Omental fat pad (tissue), 4 donors: ENCODE data around the gene TPCN2. TPM values are rescaled to one million over a fixed set of nuclear protein-coding genes. Genes with fewer than 3 reads are reported as not detected.
"Not testable (repeated sequence)": the region's sequence is repeated elsewhere in the genome, so short reads cannot be mapped to it uniquely, and the experiment has no call there.

Source experiments
- ATAC-seq: fragments of 150-250 bp; one replicate; pipeline ENCODE4 v1.9.1; 2016; ENCODE audit warnings: mild to moderate bottlenecking, moderate library complexity; ENCODE audit not compliant: low FRiP score
- DNase-seq: peaks from one replicate; pipeline ENCODE4 v3.0.0-alpha.2; 2019; ENCODE audit warnings: low spot score
- total RNA-seq, 4 donors: library from RNA; depleted of rRNA; stranded (reverse); fragments of >200 nt; gene quantifications; one replicate each; pipeline ENCODE4 v1.1.0, GENCODE V29; 2016
- TF ChIP-seq, protein P1 (sequence below), 3 donors: fragments of 450-650 bp; IDR thresholded peaks; one replicate each; pipeline ENCODE4 v1.5.1; 2016 to 2017; ENCODE audit warnings: antibody characterized with exemption in 3 of 3, mild to moderate bottlenecking in 3 of 3, moderate library complexity in 2 of 3

Gene TPCN2
- total RNA-seq, 4 donors from 2014 or later: 11.8 to 23.3 (median 15.4) TPM

DNA sequence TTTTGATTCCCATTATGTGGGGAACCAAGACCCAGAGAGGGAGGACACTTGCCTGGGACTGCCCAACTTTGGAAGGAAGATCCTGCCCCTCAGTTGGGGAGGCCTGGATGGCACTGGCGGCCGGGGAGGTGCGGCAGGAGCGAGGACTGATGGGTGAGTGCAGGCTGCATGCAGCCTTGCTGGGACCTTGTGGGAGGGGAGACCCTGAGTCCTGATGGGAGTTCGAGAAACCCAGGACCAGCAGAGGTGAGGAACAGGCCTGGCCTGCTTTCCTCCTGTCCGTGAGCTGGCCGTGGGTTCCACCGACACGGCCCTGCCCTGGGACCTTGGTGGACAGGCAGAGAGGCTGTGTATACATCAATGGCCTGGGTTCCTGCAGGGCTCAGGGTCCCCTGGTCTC lies 87.7 kb downstream of the TPCN2 start:
- ATAC-seq (no peak), DNase-seq (no peak)
- TF ChIP-seq, protein P1, sequence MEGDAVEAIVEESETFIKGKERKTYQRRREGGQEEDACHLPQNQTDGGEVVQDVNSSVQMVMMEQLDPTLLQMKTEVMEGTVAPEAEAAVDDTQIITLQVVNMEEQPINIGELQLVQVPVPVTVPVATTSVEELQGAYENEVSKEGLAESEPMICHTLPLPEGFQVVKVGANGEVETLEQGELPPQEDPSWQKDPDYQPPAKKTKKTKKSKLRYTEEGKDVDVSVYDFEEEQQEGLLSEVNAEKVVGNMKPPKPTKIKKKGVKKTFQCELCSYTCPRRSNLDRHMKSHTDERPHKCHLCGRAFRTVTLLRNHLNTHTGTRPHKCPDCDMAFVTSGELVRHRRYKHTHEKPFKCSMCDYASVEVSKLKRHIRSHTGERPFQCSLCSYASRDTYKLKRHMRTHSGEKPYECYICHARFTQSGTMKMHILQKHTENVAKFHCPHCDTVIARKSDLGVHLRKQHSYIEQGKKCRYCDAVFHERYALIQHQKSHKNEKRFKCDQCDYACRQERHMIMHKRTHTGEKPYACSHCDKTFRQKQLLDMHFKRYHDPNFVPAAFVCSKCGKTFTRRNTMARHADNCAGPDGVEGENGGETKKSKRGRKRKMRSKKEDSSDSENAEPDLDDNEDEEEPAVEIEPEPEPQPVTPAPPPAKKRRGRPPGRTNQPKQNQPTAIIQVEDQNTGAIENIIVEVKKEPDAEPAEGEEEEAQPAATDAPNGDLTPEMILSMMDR (IDR thresholded peaks at IDR 0.05): no peak

DNA sequence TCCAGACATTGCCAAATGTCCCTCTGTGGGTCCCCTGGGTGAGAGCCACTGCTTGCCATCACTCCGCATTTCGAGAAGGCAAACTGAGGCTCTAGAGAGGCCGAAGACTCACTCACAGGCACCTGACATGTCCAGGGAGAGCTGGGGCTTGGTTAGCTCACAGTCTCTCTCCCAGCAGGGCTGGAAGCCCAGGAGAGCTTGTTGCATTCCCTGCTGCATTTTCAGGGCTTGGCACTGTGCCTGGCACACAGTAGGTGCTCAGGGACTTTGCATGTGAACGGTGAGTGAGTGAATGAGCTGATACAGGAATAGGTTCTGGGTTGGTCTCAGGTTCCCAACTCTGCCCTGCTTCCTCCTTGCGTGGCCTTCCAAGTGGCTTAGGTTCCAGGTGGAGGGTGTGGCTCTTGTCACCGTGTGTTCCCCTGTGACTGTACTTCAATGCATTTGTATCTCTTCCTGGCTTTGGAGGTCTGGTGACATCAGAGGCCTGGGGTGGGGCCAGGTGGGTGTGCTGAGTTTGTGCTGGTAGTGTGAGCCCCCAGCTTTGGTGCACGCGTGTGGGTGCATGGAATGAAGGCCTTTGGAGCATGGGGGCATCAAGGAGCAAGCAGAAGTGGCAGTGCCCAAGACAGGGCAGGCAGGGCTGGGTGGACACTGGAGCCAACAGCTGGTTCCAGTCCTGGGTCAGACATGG lies 88.6 kb downstream of the TPCN2 start:
- TF ChIP-seq, protein P1 (IDR thresholded peaks at IDR 0.05): no peak
- ATAC-seq (no peak), DNase-seq (no peak)

DNA sequence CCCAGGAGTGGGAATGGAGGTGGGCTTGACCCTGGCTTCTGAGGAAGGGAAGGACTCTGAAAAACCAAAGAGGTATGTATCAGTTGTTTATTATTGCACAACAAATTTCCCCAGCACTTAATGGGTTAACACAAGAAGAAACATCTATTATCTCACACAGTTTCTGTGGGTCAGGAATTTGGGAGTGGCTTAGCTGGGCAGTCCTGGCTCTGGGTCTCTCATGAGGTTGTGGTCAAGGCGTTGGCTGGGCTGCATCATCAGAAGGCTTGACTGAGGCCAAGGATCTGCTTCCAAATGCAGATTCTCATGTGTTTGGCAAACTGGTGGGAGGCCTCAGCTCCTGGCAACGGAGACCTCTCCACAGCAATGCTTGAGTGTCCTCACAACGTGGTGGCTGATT lies 89.5 kb downstream of the TPCN2 start:
- no peak for DNase-seq
- no peak for ATAC-seq
- TF ChIP-seq, protein P1 (IDR thresholded peaks at IDR 0.05): no peak

DNA sequence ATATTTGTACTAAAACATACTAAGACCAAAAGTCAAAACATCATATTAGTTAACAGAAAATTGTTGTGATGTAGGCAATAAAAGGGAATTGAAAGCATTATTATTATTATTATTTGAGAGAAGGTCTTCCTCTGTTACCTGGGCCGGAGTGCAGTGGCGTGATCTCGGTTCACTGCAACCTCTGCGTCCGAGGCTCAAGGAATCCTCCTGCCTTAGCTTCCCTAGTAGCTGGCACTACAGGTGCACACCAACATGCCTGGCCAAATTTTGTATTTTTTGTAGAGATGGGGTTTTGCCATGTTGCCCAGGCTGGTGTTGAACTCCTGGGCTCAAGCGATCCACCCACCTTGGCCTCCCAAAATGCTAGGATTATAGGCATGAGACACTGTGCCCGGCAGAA lies 91.4 kb downstream of the TPCN2 start:
- not testable (repeated sequence) for ATAC-seq, DNase-seq

DNA sequence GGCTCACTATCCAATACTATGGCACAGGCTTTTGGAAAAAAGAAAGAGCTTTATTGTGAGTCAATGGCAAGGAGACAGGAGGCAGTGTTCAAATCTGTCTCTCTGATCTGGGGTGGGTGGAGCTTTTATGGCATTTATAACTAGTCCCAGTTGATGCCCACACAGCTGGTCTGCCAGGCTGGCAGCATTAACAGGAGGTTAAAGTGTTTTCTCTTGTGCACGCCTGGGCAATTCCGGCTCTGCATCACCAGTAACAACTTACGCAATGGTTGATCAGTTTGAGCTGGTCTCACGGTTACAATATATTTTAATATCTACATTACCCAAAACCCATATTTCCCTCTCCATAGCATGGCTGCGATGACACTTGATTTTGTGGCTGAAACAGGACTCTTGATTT lies 91.9 kb downstream of the TPCN2 start:
- DNase-seq: no peak
- TF ChIP-seq, protein P1 (IDR thresholded peaks at IDR 0.05): no peak
- ATAC-seq: no peak

DNA sequence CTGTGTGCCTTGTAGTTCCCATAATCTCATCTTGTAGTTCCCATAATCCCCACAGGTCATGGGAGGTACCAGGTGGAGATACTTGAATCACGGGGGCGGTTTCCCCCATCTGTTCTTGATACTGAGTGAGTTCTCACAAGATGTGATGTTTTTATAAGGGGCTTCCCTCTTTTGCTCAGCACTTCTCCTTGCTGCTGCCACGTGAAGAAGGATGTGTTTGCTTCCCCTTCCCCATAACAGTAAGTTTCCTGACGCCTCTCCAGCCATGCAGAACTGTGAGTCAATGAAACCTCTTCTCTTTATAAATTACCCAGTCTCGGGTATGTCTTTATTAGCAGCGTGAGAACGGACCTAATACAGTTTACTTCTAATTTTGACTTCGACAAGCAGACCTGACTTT lies 93.0 kb downstream of the TPCN2 start:
- ATAC-seq: no peak
- no peak for DNase-seq
- TF ChIP-seq, protein P1 (IDR thresholded peaks at IDR 0.05): no peak

DNA sequence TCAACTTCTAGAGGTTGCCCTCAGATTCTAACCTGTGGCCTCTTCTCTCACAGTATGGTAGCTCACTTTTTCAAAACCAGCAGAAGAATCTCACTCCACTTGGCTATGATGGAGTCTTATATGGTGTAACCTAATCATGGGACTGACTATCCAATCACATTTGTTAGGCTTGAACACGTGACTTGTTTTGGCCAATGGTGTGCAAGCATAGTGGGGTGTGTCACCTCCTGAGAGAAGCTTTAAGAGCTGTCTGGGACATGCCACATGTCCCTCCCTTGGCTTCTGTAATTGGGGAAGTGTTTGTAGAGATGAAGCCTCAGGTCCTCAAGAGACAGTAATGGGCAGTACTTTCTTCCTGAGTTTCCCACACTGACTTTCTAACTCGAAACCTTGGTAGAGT lies 94.2 kb downstream of the TPCN2 start:
- TF ChIP-seq, protein P1 (IDR thresholded peaks at IDR 0.05): no peak
- DNase-seq (no peak), ATAC-seq (no peak)
